GM18511 (cell line): ENCODE data around the gene HAO2.

Experiments used
- ATAC-seq: cut with Tn5 transposase; IDR thresholded peaks from one replicate; pipeline ENCODE4 v1.9.1; 2021; ENCODE audit warnings: mild to moderate bottlenecking, moderate library complexity; ENCODE audit not compliant: unreplicated experiment

HAO2 gene

DNA sequence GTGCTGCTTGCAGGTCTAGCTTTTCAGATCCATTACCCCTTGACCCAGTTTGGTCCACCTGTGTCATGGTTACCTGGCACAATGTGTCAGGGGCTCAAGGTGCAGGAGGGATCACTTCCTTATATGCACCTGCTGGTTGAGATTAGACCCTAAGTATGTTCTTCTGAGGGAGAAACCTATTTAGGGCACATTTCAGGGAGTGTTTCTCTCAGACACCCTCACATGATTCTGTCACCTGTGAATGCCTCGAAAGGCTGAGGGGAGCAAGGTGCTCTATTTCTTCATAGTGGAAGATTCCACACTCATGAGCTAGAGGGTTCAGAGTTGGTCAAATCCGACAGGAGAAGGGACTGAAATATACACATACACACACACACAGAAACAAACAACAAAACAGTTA lies 61.9 kb downstream of the HAO2 start:
- ATAC-seq, result no peak

DNA sequence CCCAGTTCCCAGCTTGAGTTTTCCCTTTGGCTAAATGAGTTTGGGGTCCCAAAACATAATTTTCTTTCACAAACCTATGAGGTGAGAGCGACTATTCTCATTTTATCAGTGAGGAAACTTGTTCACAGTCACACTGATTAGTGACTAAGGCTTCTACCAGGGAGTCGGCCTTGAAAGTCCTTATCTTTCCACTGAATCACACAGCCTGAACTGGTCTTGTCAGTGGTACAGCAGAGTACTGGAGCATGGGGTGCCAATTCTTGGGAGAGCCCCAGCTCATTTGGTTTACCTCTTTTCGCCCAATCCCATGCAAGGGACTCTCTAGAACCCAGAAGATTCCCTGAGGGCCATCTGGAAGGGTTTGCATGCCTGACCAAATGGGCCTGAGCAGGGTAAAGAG lies 63.3 kb downstream of the HAO2 start:
- ATAC-seq, result no peak

DNA sequence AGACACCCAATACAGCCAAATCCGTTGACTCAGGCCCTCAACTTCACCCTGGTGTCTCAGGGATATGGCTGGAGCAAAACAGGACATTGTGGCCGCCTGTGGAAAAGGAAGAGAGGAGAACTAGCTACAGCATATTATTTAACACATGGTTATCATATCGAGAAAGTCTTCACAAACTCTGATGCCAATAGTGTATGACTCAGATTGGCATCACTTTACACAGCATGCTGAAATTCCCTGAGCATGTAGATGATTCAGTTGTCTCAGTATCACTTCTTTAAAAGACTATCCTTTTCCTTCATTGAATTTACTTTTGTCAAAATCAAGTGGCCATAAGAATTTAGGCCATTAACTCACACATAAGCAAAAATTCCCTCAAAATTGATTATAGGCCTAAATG lies 66.5 kb downstream of the HAO2 start:
- ATAC-seq, result no peak

DNA sequence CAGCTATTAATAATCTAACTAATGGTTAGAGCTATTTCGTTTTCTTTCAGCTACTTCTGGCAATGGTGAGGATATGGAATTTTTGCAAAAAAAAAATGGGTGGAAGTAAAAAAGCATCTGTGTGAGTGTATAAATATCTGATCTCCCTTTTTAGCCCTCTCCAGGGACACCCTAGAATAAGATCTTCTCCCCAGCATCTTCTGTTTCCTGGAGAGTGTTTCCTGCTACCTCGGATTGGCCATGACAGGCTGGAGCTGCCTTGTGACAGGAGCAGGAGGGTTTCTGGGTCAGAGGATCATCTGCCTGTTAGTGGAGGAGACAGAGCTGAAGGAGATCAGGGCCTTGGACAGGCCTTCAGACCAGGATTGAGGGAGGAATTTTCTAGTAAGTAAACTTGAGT lies 70.2 kb downstream of the HAO2 start:
- no peak for ATAC-seq

DNA sequence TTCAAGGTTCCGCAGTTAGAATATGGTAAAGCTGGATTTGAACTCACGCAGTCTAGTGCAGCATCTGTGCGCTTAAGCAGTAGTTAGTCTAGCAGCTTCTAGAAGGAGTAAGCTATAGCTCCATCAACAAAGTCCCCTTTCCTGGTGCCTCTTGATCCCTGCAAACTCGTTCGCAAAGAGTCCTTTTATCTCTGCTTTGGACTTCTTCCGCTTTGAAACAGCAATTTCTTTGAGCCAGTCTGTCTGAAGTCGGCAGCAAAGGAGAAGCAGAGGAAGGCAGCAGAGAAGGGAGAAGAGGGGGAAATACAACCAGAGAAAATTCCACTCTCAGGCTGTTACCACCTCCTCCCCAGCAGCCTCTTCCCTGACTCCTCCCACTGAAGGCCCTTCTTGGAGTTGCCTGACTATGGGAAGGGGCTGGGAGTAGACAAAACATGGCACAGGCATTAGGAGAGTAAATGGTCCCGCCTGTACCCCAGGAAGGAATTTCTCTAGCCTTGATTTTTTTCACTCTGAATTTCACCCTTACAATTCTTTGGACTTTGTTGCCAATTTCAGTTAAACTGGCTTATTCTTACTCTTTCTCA lies 72.2 kb downstream of the HAO2 start:
- ATAC-seq, result no peak

DNA sequence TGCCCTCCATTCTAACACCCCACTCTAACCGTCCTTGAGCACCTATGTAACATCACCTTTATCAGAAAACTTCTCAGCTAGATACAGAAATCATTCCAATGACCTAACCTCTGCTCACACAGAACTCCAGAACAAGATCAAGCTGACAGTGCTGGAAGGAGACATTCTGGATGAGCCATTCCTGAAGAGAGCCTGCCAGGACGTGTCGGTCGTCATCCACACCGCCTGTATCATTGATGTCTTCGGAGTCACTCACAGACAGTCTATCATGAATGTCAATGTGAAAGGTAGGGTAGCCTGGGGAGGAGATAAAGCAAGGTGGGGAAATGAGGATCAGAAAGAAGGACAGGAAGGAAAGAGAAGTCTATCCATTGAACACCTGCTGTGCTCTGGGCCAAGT lies 74.2 kb downstream of the HAO2 start:
- no peak for ATAC-seq
